Panc1 (cell line): ENCODE data around the gene CDK5. TPM values are rescaled to one million over a fixed set of nuclear protein-coding genes. Genes with fewer than 3 reads are reported as not detected.

ENCODE experiments used
- ATAC-seq: fragments of 200-7000 bp; cut with Tn5 transposase; 2 replicates; pipeline ENCODE4 v1.9.1; 2020; ENCODE audit warnings: mild to moderate bottlenecking, moderate library complexity
- BruUV-seq: library from RNA; stranded (reverse); fragments of 400-500 nt; replicated peaks from 2 replicates; lab custom pipeline; 2021; lab: Mats Ljungman, UMichigan
- CTCF ChIA-PET: fragments of 300-600 bp; sonication (Branson Sonifier 250); formaldehyde crosslinking; loops from one replicate; lab custom pipeline; 2022; ENCODE audit warnings: antibody characterized with exemption; lab: Charles Lee
- POLR2A ChIA-PET: fragments of 300-600 bp; sonication (Branson Sonifier 250); formaldehyde crosslinking; loops from one replicate; lab custom pipeline; 2022; ENCODE audit warnings: antibody characterized with exemption; lab: Charles Lee
- DNase-seq: peaks from one replicate; pipeline ENCODE4 v3.0.0-alpha.2; 2010; ENCODE audit warnings: low read depth, low spot score
- H3K27ac ChIP-seq: 2 replicates; pipeline ENCODE4 v1.5.1; 2011; ENCODE audit warnings: mild to moderate bottlenecking, low read length, inconsistent platforms
- H3K27me3 ChIP-seq: fragments of 200-500 bp; sonication (Bioruptor generic); 2 replicates; pipeline ENCODE4 v1.6.0; 2014; ENCODE audit warnings: low read length, inconsistent platforms; ENCODE audit not compliant: control insufficient read depth, insufficient read depth
- H3K36me3 ChIP-seq: fragments of 200-500 bp; sonication (Bioruptor generic); 2 replicates; pipeline ENCODE4 v1.5.1; 2014; ENCODE audit warnings: inconsistent platforms, mild to moderate bottlenecking, low read length, moderate library complexity; ENCODE audit not compliant: control insufficient read depth, insufficient read depth
- H3K4me1 ChIP-seq: 2 replicates; pipeline ENCODE4 v1.5.1; 2011; ENCODE audit warnings: inconsistent platforms, mild to moderate bottlenecking, low read length, moderate library complexity; ENCODE audit not compliant: control insufficient read depth, insufficient read depth
- H3K4me3 ChIP-seq, 2 experiments: 2 replicates each; pipeline ENCODE4 v1.5.1; 2011 to 2012; ENCODE audit warnings: low read depth in 2 of 2, low read length in 2 of 2, mild to moderate bottlenecking in 2 of 2, inconsistent platforms in 1 of 2, moderate library complexity in 1 of 2
- H3K9me3 ChIP-seq: fragments of 200-500 bp; sonication (Bioruptor generic); 2 replicates; pipeline ENCODE4 v1.5.1; 2014; ENCODE audit warnings: low read depth, mild to moderate bottlenecking, inconsistent platforms, low read length, moderate library complexity; ENCODE audit not compliant: control insufficient read depth, insufficient read depth
- CTCF ChIP-seq: fragments of 450-650 bp; IDR thresholded peaks from 2 replicates; pipeline ENCODE4 v1.5.1; 2017; ENCODE audit warnings: mild to moderate bottlenecking
- POLR2AphosphoS5 ChIP-seq: IDR thresholded peaks from 2 replicates; pipeline ENCODE4 v1.6.1; 2012; ENCODE audit warnings: mild to moderate bottlenecking, low read depth, low read length, moderate library complexity
- REST ChIP-seq, 2 experiments: IDR thresholded peaks; 2 replicates each; pipeline ENCODE4 v1.6.1; 2011 to 2012; ENCODE audit warnings: low read depth in 2 of 2, control low read depth in 1 of 2, low read length in 1 of 2, mild to moderate bottlenecking in 1 of 2, moderate library complexity in 1 of 2; ENCODE audit not compliant: insufficient read depth in 1 of 2
- SIN3A ChIP-seq: IDR thresholded peaks from 2 replicates; pipeline ENCODE4 v1.6.1; 2012; ENCODE audit warnings: low read depth, mild to moderate bottlenecking, low read length, moderate library complexity, borderline replicate concordance; ENCODE audit not compliant: insufficient read depth
- TCF7L2 ChIP-seq: IDR thresholded peaks from 2 replicates; pipeline ENCODE4 v1.6.1; 2011; ENCODE audit warnings: mild to moderate bottlenecking, low read depth, low read length, inconsistent platforms
- in situ Hi-C: cut with HindIII; loops from 2 replicates; pipeline ENCODE4 v1.10.0; 2016; ENCODE audit warnings: low sequenced_read_pairs, low pct_unique_long_range_greater_than_20kb
- intact Hi-C: fragments of 100-400 bp; cut with micrococcal nuclease; formaldehyde crosslinking; loops from one replicate; pipeline ENCODE4 v1.10.0; 2022; ENCODE audit not compliant: unreplicated experiment
- total RNA-seq: library from RNA; stranded (reverse); gene quantifications from one replicate; pipeline ENCODE4 v1.2.1, GENCODE V29; 2021; ENCODE audit not compliant: unreplicated experiment

Gene CDK5
- total RNA-seq, 1 experiment from 2014 or later, result 25.6 TPM

GRCh38 chr7:151056283-151056665, 1.4 kb downstream of the CDK5 start:
- no peak overlapping the region for H3K27ac ChIP-seq
- peaks cover 24% of the 10 kb centered on the region for H3K4me1 ChIP-seq
- no peak for ATAC-seq
- intact Hi-C loops (no loop called here), in situ Hi-C loops (no loop called here)
- no peaks in the 10 kb centered on the region for H3K9me3 ChIP-seq
- no peaks in the 10 kb centered on the region; the same call in 1 of the 2 replicates for H3K36me3 ChIP-seq
- no peak for DNase-seq
- no TSS peak for BruUV-seq
- ChIA-PET POLR2A (no interaction called here), CTCF (no interaction called here)
- H3K27me3 ChIP-seq, result no peaks in the 10 kb centered on the region
- no peak overlapping the region for H3K4me3 ChIP-seq
- TF ChIP-seq CTCF (no peak), POLR2AphosphoS5 (no peak), SIN3A (no peak), REST (IDR thresholded peaks at IDR 0.05; ENCODE audit: insufficient read depth in 1 of 2, low read depth in 2 of 2, low read length in 1 of 2) (no peak), TCF7L2 (no peak)

- POLR2A ChIA-PET, result no interaction called here
- DNase-seq (no peak), ATAC-seq (no peak)
- in situ Hi-C loops, result no loop called here
- H3K36me3 ChIP-seq, result no peaks in the 10 kb centered on the region; the same call in 1 of the 2 replicates
- BruUV-seq, result no TSS peak
- intact Hi-C loops, result no loop called here
- CTCF ChIA-PET, result no interaction called here
- H3K9me3 ChIP-seq, result no peaks in the 10 kb centered on the region
- no peak overlapping the region for H3K27ac ChIP-seq
- H3K27me3 ChIP-seq, result no peaks in the 10 kb centered on the region
- TF ChIP-seq SIN3A (no peak), REST (IDR thresholded peaks at IDR 0.05; ENCODE audit: insufficient read depth in 1 of 2, low read depth in 2 of 2, low read length in 1 of 2) (no peak), POLR2AphosphoS5 (no peak), CTCF (no peak), TCF7L2 (no peak)
- no peak overlapping the region for H3K4me3 ChIP-seq
- peaks cover 14% of the 10 kb centered on the region for H3K4me1 ChIP-seq
These were observed 3.9 kb downstream of the CDK5 start for GRCh38 chr7:151053751-151054150.
